A549 (cell line): ENCODE data around the gene TSPAN18. TPM values are rescaled to one million over a fixed set of nuclear protein-coding genes. Genes with fewer than 3 reads are reported as not detected.
A peak's percentile ranks its signal among the peaks of the same experiment; 100 is the strongest.

Experiments used
- ATAC-seq, 2 experiments: fragments of 200-7000 bp in 1 of 2; fragments of >200 bp in 1 of 2; cut with Nextera tagmentation in 1 of 2; cut with Tn5 transposase in 1 of 2; 3 replicates each; pipeline versions ENCODE4 v1.8.0 to v1.9.1; 2018 to 2020; ENCODE audit warnings: mild to moderate bottlenecking in 1 of 2, moderate library complexity in 1 of 2
- CTCF ChIA-PET: fragments of 300-600 bp; sonication (Branson Sonifier 250); formaldehyde crosslinking; extraction: SDS; loops from one replicate; lab custom pipeline; 2021; ENCODE audit warnings: antibody characterized with exemption, inconsistent platforms; lab: Yijun Ruan, JAX
- POLR2A ChIA-PET: fragments of 350-600 bp; formaldehyde crosslinking; extraction: SDS; loops from one replicate; lab custom pipeline; 2021; ENCODE audit warnings: antibody characterized with exemption, inconsistent platforms; lab: Yijun Ruan, JAX
- DNase-seq, 2 experiments: peaks; one replicate each; pipeline versions ENCODE4 v3.0.0 to v3.0.0-alpha.2; 2011 to 2016; ENCODE audit warnings: low read depth in 1 of 2, low spot score in 1 of 2
- FAIRE-seq: peaks from 2 replicates; lab custom pipeline; 2011; peaks lifted over from hg19 to GRCh38; lab: Jason Lieb, UNC
- H3K27ac ChIP-seq, 2 experiments: fragments of >200 bp; sonication (Bioruptor Twin); formaldehyde crosslinking; 3 replicates each; pipeline ENCODE4 v1.5.1; 2016 to 2017
- H3K4me1 ChIP-seq: fragments of >200 bp; sonication (Bioruptor Twin); formaldehyde crosslinking; 3 replicates; pipeline ENCODE4 v1.6.1; 2016
- H3K4me2 ChIP-seq: fragments of >200 bp; sonication (Bioruptor Twin); formaldehyde crosslinking; 3 replicates; pipeline ENCODE4 v1.6.1; 2016
- H3K4me3 ChIP-seq: fragments of >200 bp; sonication (Bioruptor Twin); formaldehyde crosslinking; 3 replicates; pipeline ENCODE4 v1.5.1; 2016
- H3K9me3 ChIP-seq: fragments of >200 bp; sonication (Bioruptor Twin); formaldehyde crosslinking; 3 replicates; pipeline ENCODE4 v1.6.1; 2016
- CBX2 ChIP-seq: fragments of 200-600 bp; sonication (generic); IDR thresholded peaks from 2 replicates; pipeline ENCODE4 v1.6.1; 2016; ENCODE audit warnings: low read depth, mild to moderate bottlenecking, borderline replicate concordance
- GATA3 ChIP-seq: IDR thresholded peaks from 2 replicates; pipeline ENCODE4 v1.6.1; 2012; ENCODE audit warnings: borderline replicate concordance
- HDAC2 ChIP-seq: fragments of 200-600 bp; sonication (generic); IDR thresholded peaks from 2 replicates; pipeline ENCODE4 v1.6.1; 2016
- HOXB13 ChIP-seq: fragments of 250-450 bp; sonication (Bioruptor Pico); IDR thresholded peaks from 2 replicates; pipeline ENCODE4 v1.5.0; 2020; ENCODE audit warnings: low read depth, mild to moderate bottlenecking, moderate library complexity
- HOXB5 ChIP-seq: fragments of 250-450 bp; sonication (Bioruptor Pico); IDR thresholded peaks from 2 replicates; pipeline ENCODE4 v1.5.0; 2020; ENCODE audit warnings: mild to moderate bottlenecking, moderate library complexity
- JUN ChIP-seq, 2 experiments: fragments of >200 bp; sonication (Bioruptor Twin); formaldehyde crosslinking; IDR thresholded peaks; 2 replicates in 1 of 2; 3 replicates in 1 of 2; pipeline ENCODE4 v1.6.1; 2016 to 2017
- MAZ ChIP-seq: fragments of 150-350 bp; IDR thresholded peaks from 2 replicates; pipeline ENCODE4 v1.6.1; 2014; ENCODE audit warnings: antibody characterized with exemption, low read depth, low read length, borderline replicate concordance
- MYC ChIP-seq: IDR thresholded peaks from 2 replicates; pipeline ENCODE4 v1.6.1; 2012; ENCODE audit warnings: mild to moderate bottlenecking, inconsistent platforms, low read length, improper control_type of control experiment, borderline replicate concordance
- NR3C1 ChIP-seq: fragments of >200 bp; sonication (Bioruptor Twin); formaldehyde crosslinking; IDR thresholded peaks from 3 replicates; pipeline ENCODE4 v1.6.1; 2017
- POLR2A ChIP-seq: IDR thresholded peaks from 2 replicates; pipeline ENCODE4 v1.6.1; 2012; ENCODE audit warnings: mild to moderate bottlenecking, low read length
- SMC3 ChIP-seq: fragments of >200 bp; sonication (Bioruptor Twin); formaldehyde crosslinking; IDR thresholded peaks from 3 replicates; pipeline ENCODE4 v1.6.1; 2018; ENCODE audit warnings: inconsistent platforms
- ZFP36 ChIP-seq: fragments of 450-650 bp; IDR thresholded peaks from 2 replicates; pipeline ENCODE4 v1.6.1; 2014; ENCODE audit warnings: borderline replicate concordance; ENCODE audit not compliant: partially characterized antibody
- ZSCAN20 ChIP-seq: fragments of 250-450 bp; sonication (Bioruptor Pico); IDR thresholded peaks from 2 replicates; pipeline ENCODE4 v1.8.0; 2022; ENCODE audit warnings: mild to moderate bottlenecking, moderate library complexity
- WGBS: methylation state at CpG from one replicate; pipeline ENCODE4 v1.1.6; 2017; ENCODE audit errors: missing lambda C conversion rate; 5-methylcytosine and 5-hydroxymethylcytosine counted together
- polyA plus RNA-seq, 4 experiments: library from polyadenylated mRNA; depleted of rRNA in 3 of 4; stranded (reverse); fragments of >200 nt; fragmentation: RNase III in 1 of 4; extraction: RNeasy Plus Mini Kit Qiagen cat#74134 plus additional on column Dnase treatment in 1 of 4; gene quantifications; 2 replicates in 3 of 4; 3 replicates in 1 of 4; pipeline ENCODE4 v1.2.3, GENCODE V29; 2011 to 2017
- TF ChIP-seq, protein P1 (sequence below): IDR thresholded peaks from 2 replicates; pipeline ENCODE4 v1.6.1; 2012; ENCODE audit warnings: low read depth, borderline replicate concordance
- TF ChIP-seq, protein P2 (sequence below): fragments of 250-450 bp; sonication (Bioruptor Pico); IDR thresholded peaks from 2 replicates; pipeline ENCODE4 v1.5.0; 2020; ENCODE audit warnings: low read depth, mild to moderate bottlenecking, moderate library complexity
- TF ChIP-seq, protein P3 (sequence below): fragments of 450-650 bp; IDR thresholded peaks from 2 replicates; pipeline ENCODE4 v1.6.1; 2014; ENCODE audit warnings: antibody characterized with exemption
- TF ChIP-seq, protein P4 (sequence below): fragments of >200 bp; sonication (Bioruptor Twin); formaldehyde crosslinking; IDR thresholded peaks from 2 replicates; pipeline ENCODE4 v1.6.1; 2016
- TF ChIP-seq, protein P5 (sequence below): fragments of >200 bp; sonication (Bioruptor Twin); formaldehyde crosslinking; IDR thresholded peaks from 3 replicates; pipeline ENCODE4 v1.6.1; 2016
- TF ChIP-seq, protein P6 (sequence below): IDR thresholded peaks from 2 replicates; pipeline ENCODE4 v1.6.1; 2012

The TSPAN18 gene
- polyA plus RNA-seq, 2 of the 4 experiments (the other 2 are of a cell fraction), result 0.81 to 4.5 TPM

DNA sequence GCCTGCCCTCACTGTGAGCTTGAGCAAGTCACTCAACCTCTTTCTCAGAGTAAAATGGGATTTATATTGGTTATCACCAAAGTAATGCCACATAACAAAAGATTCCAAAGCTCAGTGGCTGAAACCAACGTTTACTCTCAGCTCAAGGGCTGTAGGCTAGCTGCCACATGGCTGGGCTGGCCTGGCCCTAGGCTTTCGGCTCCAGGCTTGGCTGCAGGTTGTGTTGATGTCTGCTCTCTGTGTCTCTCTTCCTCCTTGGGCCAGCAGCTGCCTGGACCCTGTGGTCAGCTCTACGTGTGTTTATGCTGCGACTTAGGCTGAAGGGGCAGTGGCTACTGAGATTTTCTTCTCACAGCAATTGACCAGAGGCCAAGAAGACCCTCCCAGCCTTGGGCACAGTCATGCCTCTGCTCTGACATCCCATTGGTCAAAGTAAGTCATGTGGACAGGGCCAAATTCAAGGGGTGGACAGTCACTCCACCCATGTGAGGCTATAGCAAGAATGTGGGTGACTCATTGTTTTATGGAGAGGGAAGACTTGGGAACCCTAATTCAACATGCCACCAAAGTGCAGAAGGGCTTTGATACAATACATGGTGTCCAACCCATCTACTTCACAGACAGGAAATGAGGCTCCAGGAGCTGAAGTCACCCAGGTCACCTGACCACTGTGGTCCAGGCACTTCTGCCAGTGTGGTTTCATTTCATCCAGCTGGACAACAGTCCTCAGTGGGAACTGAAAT lies 90.6 kb downstream of the TSPAN18 start:
- 0 out of 3 replicates have a peak, but pooled peaks cover 2% of the 10 kb centered on the region for H3K9me3 ChIP-seq
- DNase-seq, result no peak
- ATAC-seq, result no peak

DNA sequence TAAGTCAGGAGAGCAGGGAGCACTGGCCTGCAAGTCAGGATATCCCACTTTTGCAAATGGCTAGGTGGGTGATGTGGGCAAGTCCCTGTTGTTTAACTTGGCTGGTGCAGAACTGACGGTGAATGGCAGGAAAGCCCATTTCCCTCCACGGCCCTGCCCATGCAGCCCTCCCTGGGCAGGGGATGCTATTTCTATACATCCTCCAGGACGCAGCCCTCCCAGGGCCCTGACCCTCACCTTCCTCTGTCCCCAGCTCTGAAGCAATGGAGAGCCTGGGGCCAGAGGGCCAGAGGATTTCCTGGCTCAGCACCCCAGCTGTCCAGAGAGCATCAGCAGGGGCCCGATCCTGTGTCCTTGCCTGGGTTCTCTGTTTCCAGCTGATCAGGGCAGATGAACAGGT lies 91.3 kb downstream of the TSPAN18 start:
- ATAC-seq, result no peak
- POLR2A ChIA-PET, result no interaction called here
- WGBS, result 50% methylated on average over 4 of the region's 4 CpGs
- H3K27ac ChIP-seq, result no peak overlapping the region
- TF ChIP-seq GATA3, result no peak
- no peak for TF ChIP-seq NR3C1
- no peak for TF ChIP-seq SMC3
- no peak for TF ChIP-seq CBX2
- TF ChIP-seq, protein P1, sequence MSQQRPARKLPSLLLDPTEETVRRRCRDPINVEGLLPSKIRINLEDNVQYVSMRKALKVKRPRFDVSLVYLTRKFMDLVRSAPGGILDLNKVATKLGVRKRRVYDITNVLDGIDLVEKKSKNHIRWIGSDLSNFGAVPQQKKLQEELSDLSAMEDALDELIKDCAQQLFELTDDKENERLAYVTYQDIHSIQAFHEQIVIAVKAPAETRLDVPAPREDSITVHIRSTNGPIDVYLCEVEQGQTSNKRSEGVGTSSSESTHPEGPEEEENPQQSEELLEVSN, result no peak
- TF ChIP-seq, protein P2, sequence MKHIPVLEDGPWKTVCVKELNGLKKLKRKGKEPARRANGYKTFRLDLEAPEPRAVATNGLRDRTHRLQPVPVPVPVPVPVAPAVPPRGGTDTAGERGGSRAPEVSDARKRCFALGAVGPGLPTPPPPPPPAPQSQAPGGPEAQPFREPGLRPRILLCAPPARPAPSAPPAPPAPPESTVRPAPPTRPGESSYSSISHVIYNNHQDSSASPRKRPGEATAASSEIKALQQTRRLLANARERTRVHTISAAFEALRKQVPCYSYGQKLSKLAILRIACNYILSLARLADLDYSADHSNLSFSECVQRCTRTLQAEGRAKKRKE (CRISPR knock-in tag), result no peak
- TF ChIP-seq POLR2A, result no peak
- no peak for TF ChIP-seq ZFP36
- no peak for TF ChIP-seq MAZ
- TF ChIP-seq JUN (IDR thresholded peaks at IDR 0.05), result no peak
- TF ChIP-seq HDAC2, result no peak
- TF ChIP-seq, protein P3, sequence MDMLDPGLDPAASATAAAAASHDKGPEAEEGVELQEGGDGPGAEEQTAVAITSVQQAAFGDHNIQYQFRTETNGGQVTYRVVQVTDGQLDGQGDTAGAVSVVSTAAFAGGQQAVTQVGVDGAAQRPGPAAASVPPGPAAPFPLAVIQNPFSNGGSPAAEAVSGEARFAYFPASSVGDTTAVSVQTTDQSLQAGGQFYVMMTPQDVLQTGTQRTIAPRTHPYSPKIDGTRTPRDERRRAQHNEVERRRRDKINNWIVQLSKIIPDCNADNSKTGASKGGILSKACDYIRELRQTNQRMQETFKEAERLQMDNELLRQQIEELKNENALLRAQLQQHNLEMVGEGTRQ, result no peak
- no peak for TF ChIP-seq ZSCAN20
- TF ChIP-seq MYC, result no peak
- TF ChIP-seq, protein P4, sequence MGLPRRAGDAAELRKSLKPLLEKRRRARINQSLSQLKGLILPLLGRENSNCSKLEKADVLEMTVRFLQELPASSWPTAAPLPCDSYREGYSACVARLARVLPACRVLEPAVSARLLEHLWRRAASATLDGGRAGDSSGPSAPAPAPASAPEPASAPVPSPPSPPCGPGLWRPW, result no peak
- TF ChIP-seq, protein P5, sequence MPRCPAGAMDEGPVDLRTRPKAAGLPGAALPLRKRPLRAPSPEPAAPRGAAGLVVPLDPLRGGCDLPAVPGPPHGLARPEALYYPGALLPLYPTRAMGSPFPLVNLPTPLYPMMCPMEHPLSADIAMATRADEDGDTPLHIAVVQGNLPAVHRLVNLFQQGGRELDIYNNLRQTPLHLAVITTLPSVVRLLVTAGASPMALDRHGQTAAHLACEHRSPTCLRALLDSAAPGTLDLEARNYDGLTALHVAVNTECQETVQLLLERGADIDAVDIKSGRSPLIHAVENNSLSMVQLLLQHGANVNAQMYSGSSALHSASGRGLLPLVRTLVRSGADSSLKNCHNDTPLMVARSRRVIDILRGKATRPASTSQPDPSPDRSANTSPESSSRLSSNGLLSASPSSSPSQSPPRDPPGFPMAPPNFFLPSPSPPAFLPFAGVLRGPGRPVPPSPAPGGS, result no peak
- TF ChIP-seq HOXB13, result no peak
- TF ChIP-seq, protein P6, sequence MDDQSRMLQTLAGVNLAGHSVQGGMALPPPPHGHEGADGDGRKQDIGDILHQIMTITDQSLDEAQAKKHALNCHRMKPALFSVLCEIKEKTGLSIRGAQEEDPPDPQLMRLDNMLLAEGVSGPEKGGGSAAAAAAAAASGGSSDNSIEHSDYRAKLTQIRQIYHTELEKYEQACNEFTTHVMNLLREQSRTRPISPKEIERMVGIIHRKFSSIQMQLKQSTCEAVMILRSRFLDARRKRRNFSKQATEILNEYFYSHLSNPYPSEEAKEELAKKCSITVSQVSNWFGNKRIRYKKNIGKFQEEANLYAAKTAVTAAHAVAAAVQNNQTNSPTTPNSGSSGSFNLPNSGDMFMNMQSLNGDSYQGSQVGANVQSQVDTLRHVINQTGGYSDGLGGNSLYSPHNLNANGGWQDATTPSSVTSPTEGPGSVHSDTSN, result no peak
- TF ChIP-seq, all 56 proteins: peak for 0
- 0 out of 3 replicates have a peak, but pooled peaks cover 2% of the 10 kb centered on the region for H3K9me3 ChIP-seq
- no peak for DNase-seq
- CTCF ChIA-PET, result interaction anchor here (0.8 to 3.0 kb wide), 3 partner anchors 11 to 93 kb away, joined by 3 to 8 read pairs (median 3); no protein-coding TSS in a partner anchor
- no peaks in the 10 kb centered on the region for H3K4me1 ChIP-seq
- H3K4me3 ChIP-seq, result no peak overlapping the region
- H3K4me2 ChIP-seq, result no peak overlapping the region
- no peak for FAIRE-seq

More for the DNA sequence above, 90.6 kb downstream of the TSPAN18 start:
- TF ChIP-seq, protein P3, result peak; percentile 24; the same call in 1 of the 2 replicates
- TF ChIP-seq HOXB5 (CRISPR knock-in tag), result no peak
- TF ChIP-seq, all 56 proteins: peak for 1
- H3K4me1 ChIP-seq, result no peaks in the 10 kb centered on the region
- ChIA-PET CTCF (interaction anchor here (0.9 to 3.0 kb wide), 5 partner anchors 11 to 77 kb away, joined by 4 to 12 read pairs (median 4); no protein-coding TSS in a partner anchor), POLR2A (no interaction called here)
- FAIRE-seq, result no peak
- WGBS, result 50% methylated on average over 4 of the region's 4 CpGs
- H3K27ac ChIP-seq, result no peak overlapping the region
- no peak overlapping the region for H3K4me3 ChIP-seq
- H3K4me2 ChIP-seq, result no peak overlapping the region
